NB4 (cell line): ENCODE results near the gene PRKG1.

ENCODE experiments used
- CTCF ChIP-seq: IDR thresholded peaks from one replicate; pipeline ENCODE4 v1.5.1; 2012; ENCODE audit warnings: low read depth, low read length
- MAX ChIP-seq: IDR thresholded peaks from 2 replicates; pipeline ENCODE4 v1.6.1; 2011; ENCODE audit warnings: low read depth, low read length

- no peak for TF ChIP-seq CTCF
- TF ChIP-seq MAX, result no peak
Measured at GRCh38 chr10:51910189-51910588, 835.9 kb downstream of the PRKG1 start.
